NCI-H1417 treated with DMSO at 0.1 percent for 48 hours (cell line): Measurements from ENCODE around the gene ARNT2.

Experiments used
- DNase-seq: peaks from one replicate; lab custom pipeline; 2025; lab: John Stamatoyannopoulos, UW

ARNT2 gene

GRCh38 chr15:80411788-80412288 is 7.7 kb downstream of the ARNT2 start:
- DNase-seq = no peak

GRCh38 chr15:80414546-80415357 is 10.6 kb downstream of the ARNT2 start:
- no peak for DNase-seq

GRCh38 chr15:80415358-80415670 is 11.1 kb downstream of the ARNT2 start:
- no peak for DNase-seq

- no peak for DNase-seq
Observed at GRCh38 chr15:80416702-80417101, 12.5 kb downstream of the ARNT2 start.

GRCh38 chr15:80418892-80419537 is 14.8 kb downstream of the ARNT2 start:
- no peak for DNase-seq

- DNase-seq = no peak
Observed at GRCh38 chr15:80419546-80419945, 15.4 kb downstream of the ARNT2 start.

GRCh38 chr15:80420658-80421057 is 16.5 kb downstream of the ARNT2 start:
- DNase-seq = no peak

- DNase-seq = no peak
Observed at GRCh38 chr15:80423215-80423614, 19.0 kb downstream of the ARNT2 start.

GRCh38 chr15:80424381-80424780 is 20.2 kb downstream of the ARNT2 start:
- DNase-seq = no peak

GRCh38 chr15:80426316-80426715 is 22.1 kb downstream of the ARNT2 start:
- no peak for DNase-seq

GRCh38 chr15:80429964-80430363 is 25.8 kb downstream of the ARNT2 start:
- DNase-seq = no peak

- DNase-seq = no peak
Observed at GRCh38 chr15:80431635-80432344, 27.6 kb downstream of the ARNT2 start.

- DNase-seq = no peak
Observed at GRCh38 chr15:80432345-80432702, 28.1 kb downstream of the ARNT2 start.

GRCh38 chr15:80433836-80434235 is 29.7 kb downstream of the ARNT2 start:
- DNase-seq = no peak

- no peak for DNase-seq
Observed at GRCh38 chr15:80434926-80435720, 30.9 kb downstream of the ARNT2 start.

GRCh38 chr15:80436511-80437307 is 32.5 kb downstream of the ARNT2 start:
- no peak for DNase-seq

GRCh38 chr15:80437334-80437891 is 33.2 kb downstream of the ARNT2 start:
- DNase-seq = no peak

- DNase-seq = no peak
Observed at GRCh38 chr15:80439140-80439539, 35.0 kb downstream of the ARNT2 start.

- DNase-seq = no peak
Observed at GRCh38 chr15:80440024-80440423, 35.8 kb downstream of the ARNT2 start.

GRCh38 chr15:80441041-80441440 is 36.9 kb downstream of the ARNT2 start:
- DNase-seq = no peak

- no peak for DNase-seq
Observed at GRCh38 chr15:80441714-80442113, 37.5 kb downstream of the ARNT2 start.
